Heart right ventricle (tissue), 16 donors: ENCODE results near the gene PLEKHG4B. TPM values are rescaled to one million over a fixed set of nuclear protein-coding genes. Genes with fewer than 3 reads are reported as not detected.
"Not testable (repeated sequence)": the region's sequence is repeated elsewhere in the genome, so short reads cannot be mapped to it uniquely, and the experiment has no call there.

Source experiments
- ATAC-seq, 8 donors: fragments of 200-7000 bp; cut with Tn5 transposase; one replicate each; pipeline ENCODE4 v1.9.1; 2020; ENCODE audit warnings: mild to moderate bottlenecking in 8 of 8, moderate library complexity in 8 of 8, moderate number of reproducible peaks in 1 of 8
- DNase-seq, 2 donors: peaks; one replicate each; pipeline ENCODE4 v3.0.0-alpha.2; 2020
- H3K27ac ChIP-seq, 10 donors: fragments of 200-600 bp; sonication (generic) in 2 of 10; one replicate each; pipeline versions ENCODE4 v1.5.0 to v1.8.0; 2020 to 2022; ENCODE audit warnings: mild to moderate bottlenecking in 3 of 10
- H3K27me3 ChIP-seq, 7 donors: fragments of 200-600 bp; one replicate each; pipeline ENCODE4 v1.8.0; 2021 to 2022; ENCODE audit warnings: mild to moderate bottlenecking in 2 of 7
- H3K36me3 ChIP-seq, 9 donors: fragments of 200-600 bp; sonication (generic) in 1 of 9; one replicate each; pipeline versions ENCODE4 v1.5.0 to v1.8.0; 2020 to 2022; ENCODE audit warnings: mild to moderate bottlenecking in 2 of 9
- H3K4me1 ChIP-seq, 9 donors: fragments of 200-600 bp; sonication (generic) in 1 of 9; one replicate each; pipeline versions ENCODE4 v1.5.0 to v1.8.0; 2020 to 2022; ENCODE audit warnings: mild to moderate bottlenecking in 4 of 9
- H3K4me3 ChIP-seq, 10 donors: fragments of 200-600 bp; sonication (generic) in 2 of 10; one replicate each; pipeline versions ENCODE4 v1.5.0 to v1.8.0; 2020 to 2022; ENCODE audit warnings: mild to moderate bottlenecking in 7 of 10, moderate library complexity in 2 of 10
- H3K9me3 ChIP-seq, 11 donors: fragments of 200-600 bp in 10 of 11; sonication (generic) in 2 of 11; one replicate each; pipeline versions ENCODE4 v1.5.0 to v1.8.0; 2013 to 2022; ENCODE audit warnings: mild to moderate bottlenecking in 2 of 11, control low read depth in 1 of 11, moderate library complexity in 1 of 11
- CTCF ChIP-seq, 9 donors: fragments of 200-600 bp; sonication (generic) in 2 of 9; IDR thresholded peaks; one replicate each; pipeline versions ENCODE4 v1.5.0 to v1.8.0; 2021 to 2022; ENCODE audit warnings: antibody characterized with exemption in 9 of 9, mild to moderate bottlenecking in 5 of 9, moderate library complexity in 1 of 9
- WGBS, 2 donors: extraction: QIAGEN DNeasy Blood & Tissue Kit; methylation state at CpG; one replicate each; pipeline ENCODE4 v1.1.7; 2013; ENCODE audit warnings: inconsistent platforms in 1 of 2; 5-methylcytosine and 5-hydroxymethylcytosine counted together
- intact Hi-C, 10 donors: fragments of 100-400 bp; cut with DNase I; formaldehyde crosslinking; loops; one replicate each; pipeline versions ENCODE4 v1.11.1 to v1.14.2; 2022
- polyA plus RNA-seq, 2 donors: library from polyadenylated mRNA; stranded (reverse); fragments of 200-250 nt; gene quantifications; one replicate each; pipeline ENCODE4 v1.2.3, GENCODE V29; 2013
- total RNA-seq, 10 donors: library from RNA; stranded (reverse); fragmentation: NEBNext Ultra II Directional in 3 of 10; extraction: Animal tissue kit (Norgen Biotek cat#: 25700) in 3 of 10; gene quantifications; one replicate each; pipeline versions ENCODE4 v1.2.1 to v1.2.4, GENCODE V29; 2021 to 2023
- donor health status: Arrhythmogenic right ventricular cardiomyopathy.
- donor health status: ischemic (EF 13 %, LVEDD 7.1; RV severe dilation, severe dysfunction).
- donor health status: healthy with polysubstance abuse.
- donor health status: DM: no; HTN: yes; CAD: no.
- donor health status: DM: no; HTN: no; CAD: no.
- donor health status: ischemic (EF 25% LVEDD 6.9; RV normal size, moderate dysfunction).
- donor health status: ischemic (EF 25% LVEDD 5.7; RV mildly dilated, moderate dysfunction).
- donor health status: healthy.
- donor health status: DM: yes; HTN: yes; CAD: no.
- donor health status: Ischemic cardiomyopathy.
- donor health status: ischemic (EF 35%, LVEDD 5.7; RV mildly dilated, moderate dysfunction).
- donor health status: nonischemic (EF 11% LVEDD 7.7; RV severe dilation, severe dysfunction).
- donor health status: DM: yes; HTN: yes; CAD: no.
- donor health status: PGD.
- donor health status: ischemic (EF 29% LVEDD 5.4; RV normal size, mild dysfunction).
- donor health status: nonischemic (EF 23%, LVEDD 6.1; RV moderate dilation, normal function).

PLEKHG4B gene
- total and polyA plus RNA-seq, 12 donors: under 0.01 to 0.14 (median 0.05) TPM; not detected in 8

GRCh38 chr5:194603-195209 is 102.7 kb downstream of the PLEKHG4B start:
- peaks cover 0 to 4% (median 0%) of the 10 kb centered on the region in 9 donors for H3K36me3 ChIP-seq
- ATAC-seq (no peak), DNase-seq (no peak)
- peaks cover 0 to 76% (median 17%) of the 10 kb centered on the region in 9 donors for H3K4me1 ChIP-seq
- intact Hi-C loops: no loop called here
- H3K9me3 ChIP-seq: no peaks in the 10 kb centered on the region
- H3K4me3 ChIP-seq: no peak overlapping the region
- H3K27ac ChIP-seq: peak overlapping the region; percentile 36 to 97 (median 90)
- H3K27me3 ChIP-seq: peaks cover 0 to 20% (median 7%) of the 10 kb centered on the region in 7 donors
- 71 to 83% methylated on average over 36 of the region's 36 CpGs for WGBS, 2 donors
- TF ChIP-seq CTCF (IDR thresholded peaks at IDR 0.05): no peak

GRCh38 chr5:195401-196160 is 103.6 kb downstream of the PLEKHG4B start:
- DNase-seq (no peak), ATAC-seq (no peak)
- WGBS, 2 donors: 68 to 78% methylated on average over 33 of the region's 33 CpGs
- intact Hi-C loops: no loop called here
- H3K9me3 ChIP-seq: no peaks in the 10 kb centered on the region
- TF ChIP-seq CTCF (IDR thresholded peaks at IDR 0.05): peak in 1 of 9 donors; percentile 16
- H3K27me3 ChIP-seq: peaks cover 0 to 18% (median 7%) of the 10 kb centered on the region in 7 donors
- H3K27ac ChIP-seq: peak overlapping the region in 9 of 10 donors; percentile 66 to 97 (median 90)
- H3K36me3 ChIP-seq: peaks cover 0 to 4% (median 0%) of the 10 kb centered on the region in 9 donors
- H3K4me3 ChIP-seq: no peak overlapping the region
- H3K4me1 ChIP-seq: peaks cover 0 to 76% (median 12%) of the 10 kb centered on the region in 9 donors

- WGBS, 2 donors: 58 to 74% methylated on average over 9 to 10 of the region's 10 CpGs
- DNase-seq (no peak), ATAC-seq (no peak)
- peaks cover 0 to 71% (median 8%) of the 10 kb centered on the region in 9 donors for H3K4me1 ChIP-seq
- H3K27me3 ChIP-seq: peaks cover 0 to 11% (median 7%) of the 10 kb centered on the region in 7 donors
- peaks cover 0 to 4% (median 0%) of the 10 kb centered on the region in 9 donors for H3K36me3 ChIP-seq
- intact Hi-C loops: no loop called here
- no peaks in the 10 kb centered on the region for H3K9me3 ChIP-seq
- peak overlapping the region in 5 of 10 donors; percentile 15 to 90 (median 22) for H3K27ac ChIP-seq
- H3K4me3 ChIP-seq: no peak overlapping the region
- no peak for TF ChIP-seq CTCF (IDR thresholded peaks at IDR 0.05)
These were observed 104.4 kb downstream of the PLEKHG4B start for GRCh38 chr5:196350-196749.

GRCh38 chr5:197031-197430 is 105.1 kb downstream of the PLEKHG4B start:
- peaks cover 0 to 65% (median 4%) of the 10 kb centered on the region in 9 donors for H3K4me1 ChIP-seq
- DNase-seq, H3K36me3 ChIP-seq, H3K27me3 ChIP-seq, H3K9me3 ChIP-seq, H3K4me3 ChIP-seq, intact Hi-C loops, ATAC-seq: not testable (repeated sequence)
- 58 to 68% methylated on average over 18 of the region's 18 CpGs for WGBS, 2 donors
- peak overlapping the region in 1 of 10 donors; percentile 15 for H3K27ac ChIP-seq
